Mucosa of descending colon (tissue), 3 donors: ENCODE data around the gene ELMO1. TPM values are rescaled to one million over a fixed set of nuclear protein-coding genes. Genes with fewer than 3 reads are reported as not detected.

Experiments
- ATAC-seq: fragments of 200-7000 bp; cut with Tn5 transposase; one replicate; pipeline ENCODE4 v1.9.1; 2020; ENCODE audit warnings: mild to moderate bottlenecking, moderate library complexity
- DNase-seq, 3 donors: peaks; one replicate each; pipeline ENCODE4 v3.0.0-alpha.2; 2020
- H3K36me3 ChIP-seq: fragments of 200-600 bp; one replicate; pipeline ENCODE4 v1.8.0; 2021; ENCODE audit warnings: low read depth, mild to moderate bottlenecking
- H3K4me1 ChIP-seq: fragments of 200-600 bp; one replicate; pipeline ENCODE4 v1.8.0; 2021; ENCODE audit warnings: low read depth, mild to moderate bottlenecking
- H3K4me3 ChIP-seq: fragments of 200-600 bp; one replicate; pipeline ENCODE4 v1.8.0; 2021; ENCODE audit warnings: mild to moderate bottlenecking
- H3K9me3 ChIP-seq: fragments of 200-600 bp; one replicate; pipeline ENCODE4 v1.8.0; 2021; ENCODE audit warnings: mild to moderate bottlenecking
- CTCF ChIP-seq: fragments of 200-600 bp; IDR thresholded peaks from one replicate; pipeline ENCODE4 v1.8.0; 2022; ENCODE audit warnings: antibody characterized with exemption, mild to moderate bottlenecking
- intact Hi-C, 2 donors: fragments of 100-400 bp; cut with DNase I in 1 of 2; cut with micrococcal nuclease in 1 of 2; formaldehyde crosslinking; loops; one replicate each; pipeline versions ENCODE4 v1.11.0 to v1.11.1; 2022; cut with DNase I, micrococcal nuclease
- total RNA-seq, 3 donors: library from RNA; stranded (reverse); fragmentation: NEBNext Ultra II Directional in 2 of 3; extraction: Animal tissue kit (Norgen Biotek cat#: 25700) in 2 of 3; gene quantifications; one replicate each; pipeline versions ENCODE4 v1.2.1 to v1.2.4, GENCODE V29; 2021 to 2023
- donor health status: DM: no; HTN: no; CAD: no; lungs with moderate emphysema.
- donor health status: DM: no; HTN: no; CAD: no.
- donor health status: DM: no; HTN: yes; CAD: no.

The ELMO1 gene
- total RNA-seq, 3 donors from 2014 or later, result 9.7 to 27.2 (median 18.2) TPM

GRCh38 chr7:36871863-36872262, 576.8 kb downstream of the ELMO1 start:
- intact Hi-C loops, result no loop called here

GRCh38 chr7:36871355-36871738, 577.3 kb downstream of the ELMO1 start:
- no peak for DNase-seq
- ATAC-seq, result no peak
- Histone ChIP-seq H3K36me3 (no peaks in the 10 kb centered on the region), H3K9me3 (no peaks in the 10 kb centered on the region), H3K4me1 (no peaks in the 10 kb centered on the region), H3K4me3 (no peak overlapping the region)
- TF ChIP-seq CTCF, result no peak
- intact Hi-C loops, result no loop called here

More at GRCh38 chr7:36871863-36872262, 576.8 kb downstream of the ELMO1 start:
- DNase-seq, result no peak
- Histone ChIP-seq H3K4me1 (no peaks in the 10 kb centered on the region), H3K4me3 (no peak overlapping the region), H3K36me3 (no peaks in the 10 kb centered on the region), H3K9me3 (no peaks in the 10 kb centered on the region)
- no peak for ATAC-seq
- TF ChIP-seq CTCF, result no peak

GRCh38 chr7:36870625-36871354, 577.9 kb downstream of the ELMO1 start:
- Histone ChIP-seq H3K4me1 (no peaks in the 10 kb centered on the region), H3K4me3 (no peak overlapping the region), H3K9me3 (no peaks in the 10 kb centered on the region), H3K36me3 (no peaks in the 10 kb centered on the region)
- TF ChIP-seq CTCF, result no peak
- ATAC-seq (no peak), DNase-seq (no peak)
- intact Hi-C loops, result no loop called here

GRCh38 chr7:36868727-36869411, 579.8 kb downstream of the ELMO1 start:
- H3K4me1 ChIP-seq, result no peaks in the 10 kb centered on the region
- TF ChIP-seq CTCF, result no peak
- no peaks in the 10 kb centered on the region for H3K36me3 ChIP-seq
- no peak overlapping the region for H3K4me3 ChIP-seq
- no peaks in the 10 kb centered on the region for H3K9me3 ChIP-seq
- intact Hi-C loops, result no loop called here
- DNase-seq (no peak), ATAC-seq (no peak)

- intact Hi-C loops, result no loop called here
Observed at GRCh38 chr7:36865019-36865418, 583.6 kb downstream of the ELMO1 start.

More at GRCh38 chr7:36865019-36865418, 583.6 kb downstream of the ELMO1 start:
- ATAC-seq, result no peak
- TF ChIP-seq CTCF, result no peak
- Histone ChIP-seq H3K4me3 (no peak overlapping the region), H3K36me3 (no peaks in the 10 kb centered on the region), H3K9me3 (no peaks in the 10 kb centered on the region), H3K4me1 (no peaks in the 10 kb centered on the region)
- no peak for DNase-seq
